ENCODE results near the gene HOXC5. TPM values are rescaled to one million over a fixed set of nuclear protein-coding genes. Genes with fewer than 3 reads are reported as not detected.

HOXC5 gene
- total RNA-seq, 2 experiments from 2014 or later, result not detected

DNA sequence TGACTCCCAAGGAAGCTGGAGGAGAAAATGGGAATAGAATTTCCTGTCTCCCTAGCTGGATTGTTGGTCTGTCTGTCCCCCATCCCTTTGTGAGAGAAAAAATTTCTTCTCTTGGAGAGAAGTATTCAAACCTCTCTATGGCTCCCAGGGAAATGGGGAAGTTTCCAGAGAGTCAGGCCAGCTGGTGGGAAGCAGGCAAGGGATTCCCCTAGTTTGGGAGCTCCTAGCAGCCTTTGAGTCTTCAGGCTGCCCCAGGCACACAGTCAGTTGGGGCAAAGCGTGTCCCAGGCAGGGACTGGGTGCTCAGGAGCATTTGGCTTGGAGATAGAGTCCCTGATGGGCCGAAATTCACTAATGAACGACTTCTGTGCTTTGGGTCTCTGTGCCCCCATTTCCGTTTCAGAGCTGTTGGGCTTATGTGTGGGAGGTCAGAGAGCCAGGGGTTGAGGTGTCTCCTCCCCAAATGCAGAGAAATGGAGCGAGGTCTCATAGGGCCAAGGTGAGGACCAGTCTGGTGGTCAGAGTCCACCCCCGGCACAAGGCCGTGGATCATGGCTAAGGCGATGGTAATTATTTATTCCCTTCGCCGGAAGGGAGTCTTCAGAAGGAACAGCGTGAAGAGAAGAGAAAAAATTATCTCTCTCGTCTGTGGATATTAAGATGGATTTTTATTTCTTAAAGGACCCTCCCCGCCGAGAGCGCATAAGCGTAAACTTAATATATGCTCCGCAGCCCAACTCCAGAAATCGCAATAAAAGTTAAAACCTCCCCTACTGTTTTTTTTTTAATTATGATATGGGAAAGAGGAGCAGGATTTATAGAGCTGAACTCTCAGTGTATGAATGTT lies 39.5 kb upstream of the HOXC5 start:
- Histone ChIP-seq H3K9me3 (ENCODE audit: low read length) (no peaks in the 10 kb centered on the region), H3K4me1 (ENCODE audit: insufficient read depth, low read length, poor library complexity, severe bottlenecking) (peaks cover 18% of the 10 kb centered on the region), H3K36me3 (ENCODE audit: insufficient read depth, low read length) (no peaks in the 10 kb centered on the region), H3K4me2 (ENCODE audit: low read length) (no peak overlapping the region), H3K9me2 (ENCODE audit: insufficient read depth, low read length) (no peaks in the 10 kb centered on the region), H3K27ac (ENCODE audit: low read depth, low read length, poor library complexity, severe bottlenecking) (no peak overlapping the region), H4K20me1 (ENCODE audit: insufficient read depth, low read length) (no peaks in the 10 kb centered on the region), H3K4me3 (ENCODE audit: low read depth, low read length, poor library complexity, severe bottlenecking) (no peak overlapping the region), H2AFZ (ENCODE audit: low read length) (no peak overlapping the region), H3K79me2 (ENCODE audit: insufficient read depth, low read depth, low read length) (no peaks in the 10 kb centered on the region)
- no peak for DNase-seq (ENCODE audit: low spot score)
- intact Hi-C loops (cut with micrococcal nuclease; ENCODE audit: unreplicated experiment), result no loop called here
- ChIA-PET POLR2A (no interaction called here), CTCF (ENCODE audit: unreplicated experiment) (no interaction called here)
- BruUV-seq (replicated peaks), result no TSS peak
- TF ChIP-seq, protein P1, sequence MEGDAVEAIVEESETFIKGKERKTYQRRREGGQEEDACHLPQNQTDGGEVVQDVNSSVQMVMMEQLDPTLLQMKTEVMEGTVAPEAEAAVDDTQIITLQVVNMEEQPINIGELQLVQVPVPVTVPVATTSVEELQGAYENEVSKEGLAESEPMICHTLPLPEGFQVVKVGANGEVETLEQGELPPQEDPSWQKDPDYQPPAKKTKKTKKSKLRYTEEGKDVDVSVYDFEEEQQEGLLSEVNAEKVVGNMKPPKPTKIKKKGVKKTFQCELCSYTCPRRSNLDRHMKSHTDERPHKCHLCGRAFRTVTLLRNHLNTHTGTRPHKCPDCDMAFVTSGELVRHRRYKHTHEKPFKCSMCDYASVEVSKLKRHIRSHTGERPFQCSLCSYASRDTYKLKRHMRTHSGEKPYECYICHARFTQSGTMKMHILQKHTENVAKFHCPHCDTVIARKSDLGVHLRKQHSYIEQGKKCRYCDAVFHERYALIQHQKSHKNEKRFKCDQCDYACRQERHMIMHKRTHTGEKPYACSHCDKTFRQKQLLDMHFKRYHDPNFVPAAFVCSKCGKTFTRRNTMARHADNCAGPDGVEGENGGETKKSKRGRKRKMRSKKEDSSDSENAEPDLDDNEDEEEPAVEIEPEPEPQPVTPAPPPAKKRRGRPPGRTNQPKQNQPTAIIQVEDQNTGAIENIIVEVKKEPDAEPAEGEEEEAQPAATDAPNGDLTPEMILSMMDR (conservative IDR thresholded peaks at IDR 0.05; ENCODE audit: low read length), result no peak
- TF ChIP-seq EZH2phosphoT487 (IDR thresholded peaks at IDR 0.05; ENCODE audit: borderline replicate concordance, low read depth, low read length), result no peak

DNA sequence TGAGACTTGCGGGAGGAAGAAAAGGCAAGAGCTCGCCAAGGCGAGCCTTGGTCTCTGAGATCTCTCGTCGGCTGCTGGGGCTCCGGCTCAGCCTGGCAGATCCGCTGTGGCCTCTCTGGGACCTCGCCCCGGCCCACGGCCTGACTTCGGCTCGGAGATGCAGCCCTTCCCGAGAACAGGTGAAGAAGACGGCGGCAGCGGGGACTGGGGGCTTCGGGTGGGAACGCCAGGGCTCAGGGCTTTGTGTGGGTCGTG lies 38.9 kb upstream of the HOXC5 start:
- BruUV-seq (replicated peaks), result no TSS peak
- H3K79me2 ChIP-seq (ENCODE audit: insufficient read depth, low read depth, low read length), result no peaks in the 10 kb centered on the region
- H3K4me1 ChIP-seq (ENCODE audit: insufficient read depth, low read length, poor library complexity, severe bottlenecking), result peaks cover 13% of the 10 kb centered on the region
- TF ChIP-seq, protein P1 (conservative IDR thresholded peaks at IDR 0.05; ENCODE audit: low read length), result no peak
- no peak for TF ChIP-seq EZH2phosphoT487 (IDR thresholded peaks at IDR 0.05; ENCODE audit: borderline replicate concordance, low read depth, low read length)
- no peaks in the 10 kb centered on the region for H3K9me3 ChIP-seq (ENCODE audit: low read length)
- intact Hi-C loops (cut with micrococcal nuclease; ENCODE audit: unreplicated experiment), result no loop called here
- no peak overlapping the region for H2AFZ ChIP-seq (ENCODE audit: low read length)
- H3K4me2 ChIP-seq (ENCODE audit: low read length), result no peak overlapping the region
- H4K20me1 ChIP-seq (ENCODE audit: insufficient read depth, low read length), result no peaks in the 10 kb centered on the region
- H3K36me3 ChIP-seq (ENCODE audit: insufficient read depth, low read length), result no peaks in the 10 kb centered on the region
- DNase-seq (ENCODE audit: low spot score), result no peak
- H3K9me2 ChIP-seq (ENCODE audit: insufficient read depth, low read length), result no peaks in the 10 kb centered on the region
- H3K27ac ChIP-seq (ENCODE audit: low read depth, low read length, poor library complexity, severe bottlenecking), result no peak overlapping the region
- no peak overlapping the region for H3K4me3 ChIP-seq (ENCODE audit: low read depth, low read length, poor library complexity, severe bottlenecking)
- ChIA-PET CTCF (ENCODE audit: unreplicated experiment) (no interaction called here), POLR2A (no interaction called here)

GRCh38 chr12:53994264-53995001 lies 38.4 kb upstream of the HOXC5 start:
- Histone ChIP-seq H3K79me2 (ENCODE audit: insufficient read depth, low read depth, low read length) (no peaks in the 10 kb centered on the region), H3K9me3 (ENCODE audit: low read length) (no peaks in the 10 kb centered on the region), H3K9me2 (ENCODE audit: insufficient read depth, low read length) (no peaks in the 10 kb centered on the region), H3K36me3 (ENCODE audit: insufficient read depth, low read length) (no peaks in the 10 kb centered on the region), H3K4me2 (ENCODE audit: low read length) (no peak overlapping the region), H2AFZ (ENCODE audit: low read length) (no peak overlapping the region), H3K4me1 (ENCODE audit: insufficient read depth, low read length, poor library complexity, severe bottlenecking) (peaks cover 8% of the 10 kb centered on the region), H3K27ac (ENCODE audit: low read depth, low read length, poor library complexity, severe bottlenecking) (no peak overlapping the region), H4K20me1 (ENCODE audit: insufficient read depth, low read length) (no peaks in the 10 kb centered on the region), H3K4me3 (ENCODE audit: low read depth, low read length, poor library complexity, severe bottlenecking) (no peak overlapping the region)
- DNase-seq (ENCODE audit: low spot score), result no peak
- no TSS peak for BruUV-seq (replicated peaks)
- ChIA-PET POLR2A (no interaction called here), CTCF (ENCODE audit: unreplicated experiment) (no interaction called here)
- no peak for TF ChIP-seq EZH2phosphoT487 (IDR thresholded peaks at IDR 0.05; ENCODE audit: borderline replicate concordance, low read depth, low read length)
- TF ChIP-seq, protein P1 (conservative IDR thresholded peaks at IDR 0.05; ENCODE audit: low read length), result no peak
- intact Hi-C loops (cut with micrococcal nuclease; ENCODE audit: unreplicated experiment), result no loop called here

Data from OCI-LY7 (cell line).